Amniotic epithelial cell (primary cell): ENCODE data around the gene FTSJ1.
"Not testable (repeated sequence)": the region's sequence is repeated elsewhere in the genome, so short reads cannot be mapped to it uniquely, and the experiment has no call there.

ENCODE experiments used
- DNase-seq: peaks from one replicate; pipeline ENCODE4 v3.0.0-alpha.2; 2010; ENCODE audit warnings: low read depth

Gene FTSJ1

DNA sequence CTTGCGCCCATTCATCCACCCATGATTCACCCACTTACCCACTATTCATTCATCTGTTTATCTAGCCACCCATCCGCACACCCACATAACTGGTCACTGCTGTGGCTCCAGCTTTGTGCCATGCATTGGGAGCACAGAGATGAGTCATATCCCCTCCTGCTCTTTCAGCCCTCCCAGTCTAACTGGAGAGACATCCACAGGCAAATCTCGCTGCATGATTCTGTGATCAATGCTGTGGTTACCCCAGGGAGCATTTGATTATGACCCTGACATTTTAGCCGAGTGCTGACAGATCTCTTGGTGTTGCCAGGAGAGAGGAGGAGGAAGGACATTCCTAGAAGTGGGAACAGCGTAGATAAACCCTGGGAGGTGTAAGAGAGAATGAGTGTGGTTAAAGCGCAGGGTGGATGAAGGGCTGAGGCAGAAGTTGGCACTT, 22.4 kb downstream of the FTSJ1 start:
- peak; percentile 84 for DNase-seq

DNA sequence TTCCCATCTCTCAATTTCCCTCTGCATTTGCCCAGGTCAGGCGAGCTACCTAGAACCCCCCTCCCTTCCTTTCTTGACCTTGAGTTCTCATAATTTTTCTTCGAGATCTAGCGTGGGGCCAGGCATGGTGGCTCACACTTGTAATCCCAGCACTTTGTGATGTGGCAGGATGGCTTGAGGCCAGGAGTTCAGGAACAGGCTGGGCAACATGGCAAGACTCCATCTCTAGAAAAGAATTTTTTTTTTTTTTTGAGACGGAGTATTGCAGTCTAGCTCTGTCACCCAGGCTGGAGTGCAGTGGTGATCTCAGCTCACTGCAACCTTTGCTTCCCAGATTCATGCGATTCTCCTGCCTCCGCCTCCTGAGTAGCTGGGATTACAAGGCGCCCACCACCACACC, 28.3 kb downstream of the FTSJ1 start:
- DNase-seq, result no peak

DNA sequence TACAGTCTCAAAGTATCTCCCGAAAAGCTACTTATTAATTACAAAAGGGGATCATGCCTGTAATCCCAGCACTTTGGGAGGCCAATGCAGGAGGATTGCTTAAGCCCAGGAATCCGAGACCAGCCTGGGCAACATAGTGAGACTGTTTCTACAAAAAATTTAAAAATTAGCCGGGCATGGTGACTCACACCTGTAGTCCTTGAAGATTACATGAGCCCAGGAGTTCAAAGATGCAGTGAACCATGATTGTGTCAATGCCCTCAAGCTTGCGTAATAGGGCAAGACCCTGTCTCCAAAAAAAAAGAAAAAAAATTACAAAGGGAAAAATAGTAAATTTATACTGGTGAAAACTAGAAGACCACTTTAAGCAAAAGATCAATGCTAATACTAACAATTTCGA, 29.5 kb downstream of the FTSJ1 start:
- DNase-seq, result peak; percentile 27

DNA sequence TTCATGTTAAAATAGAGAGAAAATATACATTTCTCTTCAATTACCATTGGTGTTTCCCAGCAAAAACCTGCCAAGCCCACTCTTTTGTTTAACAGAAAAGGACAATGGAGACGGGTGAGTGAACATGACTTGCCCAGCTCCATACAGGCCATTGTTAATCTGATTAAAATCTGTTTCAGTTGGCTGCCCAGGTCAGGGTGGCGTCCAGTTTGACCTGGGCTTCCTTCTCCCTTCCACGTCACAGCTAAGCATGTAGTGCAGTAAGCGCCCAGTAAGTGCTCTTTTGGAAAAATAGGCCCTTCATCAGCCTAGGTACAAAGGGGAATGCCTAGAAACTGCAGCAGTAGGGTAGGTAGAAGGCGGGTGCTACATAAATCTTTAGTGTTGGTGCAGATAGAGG, 31.2 kb downstream of the FTSJ1 start:
- DNase-seq, result no peak

DNA sequence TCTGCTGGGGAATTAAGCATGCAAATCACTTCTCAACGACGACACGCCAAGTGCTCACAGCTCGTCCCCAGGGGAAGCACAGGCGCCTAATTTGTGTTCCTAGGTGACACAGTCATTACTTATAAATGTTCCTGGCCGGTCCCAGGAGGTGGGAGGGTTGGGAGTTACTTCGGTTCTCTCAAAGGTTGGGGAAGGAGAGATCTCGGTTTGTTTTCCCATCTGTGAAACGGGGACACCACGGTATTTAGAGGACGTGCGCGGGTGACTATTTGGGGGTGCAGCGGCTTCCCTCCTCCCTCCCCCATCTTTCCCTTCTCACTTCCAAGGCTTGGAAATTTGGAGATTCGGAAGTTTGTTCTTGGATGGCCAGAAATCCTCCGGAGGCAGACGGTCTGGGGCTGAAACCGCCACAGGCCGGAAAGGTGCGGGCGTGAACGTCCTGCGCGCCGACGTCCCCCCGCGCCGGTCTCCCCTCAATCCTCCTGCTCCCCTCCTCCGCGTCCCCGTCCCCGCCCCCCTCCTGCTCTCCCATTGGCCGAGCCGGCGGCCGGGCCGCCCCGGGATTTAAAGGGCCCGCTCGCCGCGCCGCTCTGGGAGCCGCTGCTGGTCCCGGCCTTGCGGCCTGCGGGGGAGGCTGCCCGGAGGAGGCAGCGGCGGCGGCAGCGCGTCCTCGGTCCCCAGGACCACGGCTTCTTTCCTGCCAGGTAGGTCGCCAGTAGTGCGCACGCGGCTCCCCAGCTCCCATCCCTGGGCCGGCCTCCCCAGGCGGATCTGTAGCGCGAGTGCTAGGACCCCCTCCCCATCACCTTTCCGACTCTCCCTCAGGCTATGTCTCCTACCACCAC, 32.6 kb downstream of the FTSJ1 start, which contains the start of gene PORCN:
Gene PORCN (plus strand): TSS at position 593 of the 845 bp plus-strand sequence. CDS start 829 bp downstream, outside the sequence.
- DNase-seq, result peak; percentile 40

DNA sequence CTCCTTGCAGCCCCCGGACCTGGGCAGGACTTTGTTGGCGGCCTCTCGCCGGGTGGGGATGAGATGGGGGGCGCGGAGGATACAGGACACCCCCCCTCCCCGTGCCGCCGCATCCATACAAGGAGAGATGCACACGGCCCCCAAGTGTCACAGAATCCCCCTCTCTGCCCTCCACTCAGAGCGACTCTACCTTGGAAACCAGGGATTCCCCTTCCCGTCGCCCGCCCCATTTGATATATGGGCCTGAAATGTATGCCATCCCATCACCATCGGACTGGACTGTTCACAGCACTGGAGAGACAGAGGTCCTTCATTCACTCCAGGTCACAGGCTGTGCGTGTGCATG, 33.2 kb downstream of the FTSJ1 start:
- DNase-seq, result no peak

DNA sequence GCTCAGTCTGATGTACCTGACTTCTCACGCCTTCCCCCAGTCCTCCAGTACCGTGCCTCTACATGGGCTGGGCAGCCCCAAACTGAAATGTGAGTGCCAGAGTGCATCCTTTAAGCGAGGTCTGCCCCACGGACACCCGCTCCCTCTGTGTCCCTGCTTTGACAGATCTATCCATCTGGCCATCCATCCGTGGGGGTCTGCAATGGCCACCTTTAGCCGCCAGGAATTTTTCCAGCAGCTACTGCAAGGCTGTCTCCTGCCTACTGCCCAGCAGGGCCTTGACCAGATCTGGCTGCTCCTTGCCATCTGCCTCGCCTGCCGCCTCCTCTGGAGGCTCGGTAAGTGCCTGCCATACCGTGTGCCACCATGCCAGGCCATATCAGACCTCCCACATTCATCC, 33.6 kb downstream of the FTSJ1 start:
- DNase-seq, result no peak

DNA sequence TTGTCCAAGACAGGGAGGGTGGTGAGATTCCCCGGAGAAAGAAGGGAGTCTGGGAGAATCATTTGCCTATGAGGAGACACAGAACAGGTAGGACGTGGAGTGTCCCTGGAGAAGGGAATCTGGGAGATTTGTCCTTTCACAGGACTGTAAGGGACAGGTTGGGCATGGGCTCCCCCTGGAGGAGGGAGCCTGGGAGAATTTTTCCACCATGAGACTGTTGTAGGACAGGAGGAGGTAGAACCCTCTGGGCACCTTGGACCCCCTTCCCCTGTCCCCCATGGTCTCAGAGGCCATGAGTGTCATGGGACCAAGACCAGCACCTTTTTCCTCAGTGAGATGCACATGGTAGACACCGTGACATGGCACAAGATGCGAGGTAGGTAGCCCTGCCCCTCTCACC, 35.6 kb downstream of the FTSJ1 start:
- no peak for DNase-seq

DNA sequence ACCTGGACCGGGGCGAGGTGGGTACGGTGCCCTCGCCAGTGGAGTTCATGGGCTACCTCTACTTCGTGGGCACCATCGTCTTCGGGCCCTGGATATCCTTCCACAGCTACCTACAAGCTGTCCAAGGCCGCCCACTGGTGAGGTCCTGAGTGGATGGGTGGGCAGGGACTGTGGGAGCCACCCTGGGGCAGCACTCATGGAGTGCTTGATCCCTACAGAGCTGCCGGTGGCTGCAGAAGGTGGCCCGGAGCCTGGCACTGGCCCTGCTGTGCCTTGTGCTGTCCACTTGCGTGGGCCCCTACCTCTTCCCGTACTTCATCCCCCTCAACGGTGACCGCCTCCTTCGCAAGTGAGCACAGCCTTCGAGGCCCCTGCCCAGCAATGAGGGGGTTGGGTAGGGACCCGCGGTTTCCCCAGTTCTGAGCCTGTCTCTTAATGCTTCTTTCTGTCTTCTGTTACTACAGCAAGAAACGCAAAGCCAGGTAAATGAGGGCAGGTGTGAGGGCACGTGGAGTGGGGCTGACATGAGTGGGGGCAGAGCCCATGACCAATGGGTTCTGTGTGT, 36.5 kb downstream of the FTSJ1 start:
- no peak for DNase-seq

DNA sequence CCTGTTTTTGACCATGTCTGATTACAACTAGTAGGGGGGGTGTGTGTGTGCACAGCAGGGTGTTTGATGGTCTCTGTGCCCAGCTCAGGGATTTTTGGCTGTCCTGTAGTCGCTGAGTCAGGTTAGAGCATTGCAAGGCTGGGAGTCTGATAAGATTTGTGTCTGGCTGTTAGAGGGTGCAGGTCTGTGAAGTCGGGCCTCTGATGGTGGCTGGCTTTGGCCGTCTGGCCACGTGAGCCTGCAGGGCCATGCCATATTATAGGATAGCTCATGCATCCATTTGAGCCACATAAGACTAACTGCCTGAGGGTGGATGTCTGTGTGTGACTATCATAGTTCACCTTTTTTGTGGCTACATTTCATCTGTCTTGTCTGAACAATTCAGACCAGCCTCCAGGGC, 37.7 kb downstream of the FTSJ1 start:
- DNase-seq, result no peak

DNA sequence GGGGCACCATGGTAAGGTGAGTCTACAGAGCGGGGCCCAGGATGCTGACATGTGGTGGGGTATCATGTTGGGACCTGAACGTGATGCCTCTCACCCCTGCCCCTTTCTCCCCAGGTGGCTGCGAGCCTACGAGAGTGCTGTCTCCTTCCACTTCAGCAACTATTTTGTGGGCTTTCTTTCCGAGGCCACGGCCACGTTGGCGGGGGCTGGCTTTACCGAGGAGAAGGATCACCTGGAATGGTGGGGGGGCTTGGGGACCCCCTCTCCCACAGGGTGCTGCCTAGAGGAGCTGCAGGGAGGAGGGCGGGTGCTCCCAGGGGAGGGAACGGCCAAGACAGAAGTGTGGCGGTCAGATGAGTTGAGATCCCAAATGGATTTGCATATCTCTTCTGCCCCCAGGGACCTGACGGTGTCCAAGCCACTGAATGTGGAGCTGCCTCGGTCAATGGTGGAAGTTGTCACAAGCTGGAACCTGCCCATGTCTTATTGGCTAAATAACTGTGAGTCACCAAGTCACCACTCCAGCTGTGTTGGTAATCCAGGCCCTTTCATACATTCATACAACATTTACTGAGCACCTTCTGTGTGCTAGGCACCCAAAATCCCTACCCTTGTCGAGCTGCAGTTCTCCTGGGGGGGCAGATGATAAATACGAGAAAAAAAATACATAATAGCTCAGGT, 38.3 kb downstream of the FTSJ1 start:
- no peak for DNase-seq

DNA sequence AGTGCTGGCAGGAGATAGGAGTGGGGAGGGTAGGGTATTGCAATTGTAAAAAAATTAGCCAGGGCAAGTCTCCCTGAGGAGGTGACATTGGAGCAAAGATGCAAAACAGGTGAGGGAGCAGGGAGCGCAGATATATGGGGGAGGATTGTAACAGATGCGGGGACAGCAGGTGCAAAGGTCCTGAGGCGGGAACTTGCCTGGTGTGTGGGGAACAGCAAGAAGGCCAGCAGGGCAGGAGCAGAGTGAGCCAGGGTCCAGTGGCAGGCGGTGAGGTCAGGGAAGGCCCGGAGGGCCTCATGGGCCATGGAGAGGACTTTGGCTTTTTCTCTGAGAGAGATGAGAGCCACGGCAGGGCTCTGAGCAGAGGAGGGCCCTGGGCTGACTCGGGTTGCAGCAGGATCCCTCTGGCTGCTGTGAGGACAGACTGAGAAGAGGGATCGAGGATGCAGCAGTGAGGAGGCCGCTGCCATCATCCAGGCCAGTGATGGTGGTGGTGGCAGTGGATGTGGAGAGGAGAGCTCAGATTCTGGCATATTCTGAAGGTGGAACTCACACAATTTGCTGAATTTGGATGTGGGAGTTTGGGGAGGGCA, 39.0 kb downstream of the FTSJ1 start:
- no peak for DNase-seq

DNA sequence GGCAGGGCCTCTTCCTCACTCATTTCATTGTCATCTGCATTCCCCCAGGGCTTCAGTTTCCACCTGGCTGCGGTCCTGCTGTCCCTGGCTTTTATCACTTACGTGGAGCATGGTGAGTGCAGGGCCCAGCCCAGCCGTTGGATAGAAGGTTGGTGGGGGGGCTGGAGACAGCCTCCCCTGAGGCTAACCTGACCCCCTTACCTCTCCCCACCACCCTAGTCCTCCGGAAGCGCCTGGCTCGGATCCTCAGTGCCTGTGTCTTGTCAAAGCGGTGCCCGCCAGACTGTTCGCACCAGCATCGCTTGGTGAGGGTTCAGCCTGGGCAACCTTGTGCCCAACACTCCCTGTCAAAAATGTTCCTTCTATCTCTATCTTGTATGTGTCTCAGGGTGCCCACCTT, 39.8 kb downstream of the FTSJ1 start:
- DNase-seq, result no peak

DNA sequence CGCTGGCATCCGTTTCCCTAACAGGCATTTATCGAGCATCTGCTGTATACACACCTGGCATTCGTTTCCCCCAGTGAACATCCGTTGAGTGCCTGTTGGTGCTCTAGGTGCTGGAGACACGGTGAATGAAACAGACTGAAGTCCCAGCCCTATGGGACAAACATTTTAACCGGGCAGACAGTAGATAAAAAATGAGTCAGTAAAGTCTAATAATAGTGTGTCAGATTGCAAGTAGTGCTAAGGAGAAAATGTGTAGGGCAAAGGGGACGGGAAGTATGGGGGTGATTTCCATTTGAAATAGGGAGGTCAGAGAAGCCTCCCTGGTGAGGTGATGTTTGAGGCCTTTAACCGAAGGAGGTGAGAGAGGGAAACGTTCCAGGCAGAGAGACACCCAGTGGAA, 40.3 kb downstream of the FTSJ1 start:
- DNase-seq, result no peak

DNA sequence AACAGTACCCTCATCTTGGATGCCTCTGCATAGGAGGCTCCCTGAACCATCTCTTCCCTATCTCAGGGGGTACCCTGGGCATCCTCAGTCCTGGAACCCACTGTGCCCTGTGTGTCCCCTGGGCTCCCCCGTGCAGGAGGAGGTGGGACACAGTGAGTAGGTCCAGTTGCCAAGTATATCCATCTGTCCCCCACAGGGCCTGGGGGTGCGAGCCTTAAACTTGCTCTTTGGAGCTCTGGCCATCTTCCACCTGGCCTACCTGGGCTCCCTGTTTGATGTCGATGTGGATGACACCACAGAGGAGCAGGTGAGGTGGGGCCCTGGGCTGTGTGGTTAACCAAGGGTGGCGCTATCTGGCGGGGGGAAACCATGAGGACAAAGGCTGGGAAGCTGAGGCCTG, 41.0 kb downstream of the FTSJ1 start:
- no peak for DNase-seq

DNA sequence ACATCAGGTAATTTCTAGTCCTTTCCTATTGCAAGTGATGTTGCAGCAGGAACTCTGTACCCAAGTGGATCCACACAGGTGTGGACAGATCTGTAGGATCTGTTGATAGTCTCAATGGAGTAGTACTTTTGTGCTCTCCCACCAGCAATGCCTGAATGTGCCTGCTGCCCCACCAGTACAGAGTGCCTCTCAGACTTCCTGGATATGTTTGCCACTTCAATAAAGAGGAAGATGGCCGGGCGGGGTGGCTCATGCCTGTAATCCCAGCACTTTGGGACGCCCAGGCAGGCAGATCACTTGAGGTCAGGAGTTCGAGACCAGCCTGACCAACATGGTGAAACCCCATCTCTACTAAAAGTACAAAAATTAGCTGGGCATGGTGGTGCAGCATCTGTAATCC, 43.5 kb downstream of the FTSJ1 start:
- DNase-seq, result not testable (repeated sequence)

DNA sequence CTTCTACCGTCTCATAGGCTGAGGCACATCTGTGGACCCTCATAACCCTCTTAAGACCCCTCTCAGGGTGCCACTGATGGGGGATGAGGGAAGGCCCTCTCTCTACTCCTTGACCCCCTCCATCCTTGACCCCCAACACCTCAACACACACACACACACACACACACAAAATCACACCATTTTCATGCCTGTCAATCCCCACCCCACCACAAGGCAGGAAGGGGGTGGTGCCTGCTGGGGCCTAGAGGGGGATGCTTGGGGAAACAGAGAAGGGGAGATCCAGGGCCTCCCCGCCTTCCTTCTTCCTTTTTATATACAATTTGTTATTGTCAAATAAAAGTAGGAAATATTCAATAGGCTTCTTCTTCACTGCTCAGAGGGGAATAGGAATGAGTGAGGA, 44.5 kb downstream of the FTSJ1 start:
- no peak for DNase-seq

DNA sequence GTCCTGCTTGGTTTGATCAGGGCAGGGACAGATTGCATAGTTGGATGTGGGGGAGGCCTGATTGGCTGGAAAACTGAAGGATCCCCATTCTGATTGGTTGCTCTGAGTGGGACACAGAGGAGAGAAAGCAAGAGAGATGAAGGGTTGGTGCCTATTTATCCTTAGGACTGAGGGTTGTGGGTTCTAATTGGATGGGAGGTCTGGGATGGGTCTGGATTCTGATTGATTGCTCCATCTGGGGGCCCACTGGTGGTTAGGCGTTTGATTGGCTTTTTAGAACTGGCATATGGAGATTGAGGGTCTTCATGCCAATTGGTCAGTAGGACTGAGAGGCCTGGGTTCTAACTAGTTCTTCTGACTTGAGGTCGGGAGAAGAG, 45.0 kb downstream of the FTSJ1 start:
- DNase-seq, result no peak

DNA sequence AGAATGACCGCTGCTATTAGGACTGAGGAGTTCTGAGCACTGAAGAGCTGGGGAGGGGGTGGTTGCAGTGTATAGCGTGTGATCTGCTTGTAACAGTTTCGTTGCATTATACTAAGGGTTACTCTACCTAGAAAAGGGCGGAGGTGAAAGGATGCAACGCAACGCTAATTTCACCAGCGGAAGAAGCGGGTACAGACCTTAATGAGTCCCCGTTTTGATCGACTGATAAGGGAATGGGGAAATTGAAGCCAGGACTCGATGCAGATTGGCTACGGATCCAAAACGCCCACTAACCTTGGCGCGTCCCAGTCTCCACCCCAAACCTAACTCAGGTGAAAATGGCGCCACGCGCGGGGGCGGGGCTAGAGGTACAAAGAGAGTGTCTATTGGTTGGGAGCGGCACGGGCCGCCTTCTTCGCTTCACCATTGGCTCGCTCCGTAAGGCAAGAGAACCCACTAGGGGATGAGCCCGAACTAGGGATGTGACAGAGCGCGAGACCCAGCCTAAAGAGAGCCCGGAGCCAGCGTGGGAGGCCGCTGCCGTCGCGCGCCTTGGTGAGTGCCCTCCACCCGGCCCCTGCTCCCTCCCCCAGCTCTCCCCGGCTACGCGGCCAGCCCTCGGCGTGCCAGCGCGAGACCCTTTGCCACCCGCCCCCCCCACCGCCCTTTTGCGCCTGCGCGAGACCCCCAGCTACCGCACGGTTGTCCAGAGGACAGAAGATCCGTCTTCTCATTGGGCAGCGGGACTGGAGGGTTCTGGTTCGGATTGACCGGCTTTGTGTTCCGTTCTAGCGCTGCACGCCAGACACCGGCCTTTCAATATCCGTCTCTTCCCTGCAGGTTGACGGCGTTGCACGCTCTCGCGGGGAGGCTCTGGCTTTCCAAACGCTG, 45.6 kb downstream of the FTSJ1 start, which contains the start of gene EBP:
Gene EBP (plus strand): TSS at position 456 of the 891 bp plus-strand sequence. CDS start 1,964 bp downstream, outside the sequence.
- peak; percentile 74 for DNase-seq

DNA sequence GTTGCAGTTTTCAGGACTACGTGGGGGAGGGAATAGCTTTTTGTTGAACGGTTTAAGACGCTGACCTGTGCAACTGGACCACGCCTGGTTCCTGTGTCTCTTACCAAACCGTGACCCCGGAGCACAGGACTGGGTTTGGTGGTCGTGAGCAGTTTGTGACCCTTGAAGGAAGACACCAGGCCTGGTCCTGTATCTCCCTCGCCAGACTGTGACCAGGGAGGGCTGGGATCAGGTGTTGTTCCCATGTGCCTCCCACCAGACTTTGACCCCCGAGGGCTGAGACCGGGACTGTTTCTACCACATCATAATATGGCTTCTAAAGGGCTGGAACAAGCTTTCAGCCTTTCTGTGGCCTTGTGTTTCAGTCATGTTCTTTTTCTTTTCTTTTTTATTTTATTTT, 46.3 kb downstream of the FTSJ1 start:
- DNase-seq, result no peak

DNA sequence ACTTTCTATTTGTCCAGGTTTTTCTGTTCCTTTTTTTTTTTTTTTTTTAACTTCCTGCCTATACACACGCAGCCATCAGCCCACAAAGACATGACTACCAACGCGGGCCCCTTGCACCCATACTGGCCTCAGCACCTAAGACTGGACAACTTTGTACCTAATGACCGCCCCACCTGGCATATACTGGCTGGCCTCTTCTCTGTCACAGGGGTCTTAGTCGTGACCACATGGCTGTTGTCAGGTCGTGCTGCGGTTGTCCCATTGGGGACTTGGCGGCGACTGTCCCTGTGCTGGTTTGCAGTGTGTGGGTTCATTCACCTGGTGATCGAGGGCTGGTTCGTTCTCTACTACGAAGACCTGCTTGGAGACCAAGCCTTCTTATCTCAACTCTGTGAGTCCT, 47.7 kb downstream of the FTSJ1 start:
- DNase-seq, result no peak

DNA sequence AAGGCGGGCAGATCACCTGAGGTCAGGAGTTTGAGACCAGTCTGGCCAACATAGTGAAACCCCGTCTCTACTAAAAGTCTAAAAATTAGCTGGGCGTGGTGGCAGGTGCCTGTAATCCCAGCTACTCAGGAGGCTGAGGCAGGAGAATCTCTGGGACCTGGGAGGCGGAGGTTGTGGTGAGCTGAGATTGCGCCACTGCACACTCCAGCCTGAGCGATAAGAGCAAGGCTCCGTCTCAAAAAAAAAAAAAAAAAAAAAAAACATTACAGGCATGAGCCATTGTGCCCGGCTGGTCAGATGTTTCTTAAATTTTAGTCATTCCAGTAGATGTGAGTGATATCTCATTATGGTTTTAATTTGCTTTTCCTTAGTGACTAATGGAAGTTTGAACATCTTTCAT, 49.9 kb downstream of the FTSJ1 start:
- DNase-seq, result peak; percentile 68
